NCI-H2081 treated with DMSO at 0.1 percent for 48 hours (cell line): Measurements from ENCODE around the gene ADH4.

Source experiments
- DNase-seq: peaks from one replicate; lab custom pipeline; 2025; lab: John Stamatoyannopoulos, UW

Gene ADH4

DNA sequence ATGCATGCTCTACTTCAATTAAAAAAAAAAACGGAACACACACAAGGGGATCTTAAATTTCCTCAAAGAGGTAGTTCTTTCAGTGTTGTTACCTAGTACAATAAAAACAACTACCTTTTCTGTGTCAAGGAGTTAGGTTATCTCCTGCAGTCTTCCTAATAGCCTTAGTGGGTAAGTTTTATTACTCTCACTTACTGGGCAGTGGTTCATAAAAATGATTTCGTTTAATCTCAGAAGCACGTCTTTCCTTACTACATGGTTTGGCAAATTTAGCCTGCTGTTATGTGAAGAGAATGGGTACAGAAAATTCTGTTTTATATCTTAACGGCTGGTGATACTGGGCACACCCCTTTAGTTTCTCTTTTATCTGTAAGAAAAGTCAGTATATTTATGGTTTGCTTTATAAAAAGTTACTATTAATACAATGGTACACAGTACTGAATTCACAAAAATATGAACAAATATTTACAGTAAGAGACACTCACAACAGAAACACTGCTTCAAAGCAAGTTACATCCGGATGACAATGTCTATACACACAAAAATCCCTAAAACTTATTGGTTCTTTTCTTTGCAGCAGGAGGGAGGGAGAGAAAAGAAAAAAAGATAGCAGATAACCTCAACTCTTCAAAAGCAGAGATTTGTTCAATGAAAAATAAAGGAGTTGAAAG lies 64.3 kb downstream of the ADH4 start:
- DNase-seq, result no peak

- DNase-seq, result no peak
Observed at GRCh38 chr4:99078931-99079624, 65.0 kb downstream of the ADH4 start.

DNA sequence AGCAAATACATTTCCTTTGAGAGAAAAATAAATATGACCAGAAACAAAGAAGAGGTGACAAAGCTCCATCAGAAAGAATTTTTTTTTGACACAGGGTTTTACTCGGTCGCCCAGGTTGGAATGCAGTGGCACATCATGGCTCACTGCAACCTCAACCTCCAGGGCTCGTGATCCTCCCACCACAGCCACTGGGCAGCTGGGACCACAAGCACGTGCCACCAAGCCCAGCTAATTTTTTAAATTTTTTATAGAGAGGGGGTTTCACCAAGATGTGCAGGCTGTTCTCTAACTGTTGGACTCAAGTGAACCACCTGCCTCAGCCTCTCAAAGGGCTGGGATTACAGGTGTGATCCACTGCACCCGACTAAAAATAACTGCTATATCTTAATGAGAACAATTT lies 65.8 kb downstream of the ADH4 start:
- no peak for DNase-seq

DNA sequence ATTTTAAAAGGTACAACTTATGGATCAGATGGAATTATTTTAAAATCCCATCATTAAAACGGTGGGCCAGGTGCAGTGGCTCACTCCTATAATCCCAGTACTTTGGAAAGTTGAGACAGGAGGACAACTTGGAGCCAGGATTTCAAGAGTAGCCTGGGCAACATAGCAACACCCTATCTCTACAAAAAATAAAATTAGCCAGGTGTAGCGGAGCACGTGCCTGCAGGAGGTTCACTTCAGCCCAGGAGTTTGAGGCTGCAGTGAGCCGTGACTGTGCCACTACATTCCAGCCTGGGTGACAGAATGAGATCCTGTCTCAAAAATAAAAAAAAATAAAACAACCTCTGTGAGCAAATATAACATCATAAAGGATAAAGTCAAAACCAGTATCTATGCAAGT lies 66.9 kb downstream of the ADH4 start:
- DNase-seq, result no peak

DNA sequence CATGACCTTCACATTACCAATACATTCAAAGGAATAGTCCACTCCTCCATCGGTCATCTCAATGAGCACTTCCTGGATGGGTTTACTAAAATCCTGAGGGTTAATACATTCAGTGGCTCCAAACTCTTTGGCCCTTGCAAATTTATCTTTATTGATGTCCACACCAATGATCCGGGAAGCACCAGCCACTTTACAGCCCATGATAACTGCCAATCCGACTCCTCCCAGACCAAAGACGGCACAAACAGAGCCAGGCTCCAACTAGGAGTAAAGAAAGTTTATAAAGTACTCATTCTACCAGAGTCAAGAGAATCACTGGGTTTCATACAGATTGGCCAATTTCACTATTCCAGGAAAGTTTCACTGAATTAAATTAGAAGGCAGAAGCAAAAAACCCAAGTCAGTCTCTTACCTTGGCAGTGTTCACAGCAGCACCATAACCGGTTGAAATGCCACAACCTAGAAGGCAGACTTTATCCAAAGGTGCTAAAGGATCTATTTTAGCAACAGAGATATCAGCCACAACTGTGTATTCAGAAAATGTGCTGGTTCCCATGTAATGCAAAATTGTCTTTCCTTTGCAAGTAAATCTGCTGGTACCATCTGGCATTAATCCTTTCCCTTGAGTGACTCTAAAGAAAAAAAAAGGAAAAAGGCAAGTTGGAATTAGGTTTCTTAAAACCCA lies 67.7 kb downstream of the ADH4 start:
- DNase-seq, result no peak

DNA sequence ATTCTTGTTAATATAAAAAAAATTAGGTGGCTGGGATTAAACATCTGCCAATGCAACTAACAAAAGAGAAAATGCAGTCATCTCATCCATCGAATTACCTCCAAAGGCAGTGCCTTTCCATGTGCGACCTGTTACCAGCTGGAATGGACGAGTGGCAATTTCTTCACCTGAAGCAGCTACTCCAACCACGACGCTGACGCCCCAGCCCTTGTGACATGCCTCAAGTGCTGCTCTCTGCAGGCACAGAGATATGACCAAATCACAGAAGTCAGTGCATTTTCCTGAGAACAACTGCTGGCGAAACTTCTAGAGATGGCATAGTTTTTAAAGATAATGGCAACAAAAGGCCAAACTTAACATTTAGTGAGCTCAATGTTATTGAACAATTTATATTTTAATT lies 69.3 kb downstream of the ADH4 start:
- no peak for DNase-seq
